Measurements from ENCODE around the gene ATG14.
"Not testable (repeated sequence)": the region's sequence is repeated elsewhere in the genome, so short reads cannot be mapped to it uniquely, and the experiment has no call there.

The ATG14 gene

GRCh38 chr14:55350461-55350860, 61.2 kb downstream of the ATG14 start:
- DNase-seq (ENCODE audit: low read depth), result no peak

- no peak for DNase-seq (ENCODE audit: low read depth)
Observed at GRCh38 chr14:55349565-55349964, 62.1 kb downstream of the ATG14 start.

GRCh38 chr14:55348766-55349453, 62.7 kb downstream of the ATG14 start:
- DNase-seq (ENCODE audit: low read depth), result no peak

- DNase-seq (ENCODE audit: low read depth), result no peak
Observed at GRCh38 chr14:55347748-55348147, 63.9 kb downstream of the ATG14 start.

GRCh38 chr14:55347040-55347439, 64.6 kb downstream of the ATG14 start:
- DNase-seq (ENCODE audit: low read depth), result no peak

- DNase-seq (ENCODE audit: low read depth), result not testable (repeated sequence)
Observed at GRCh38 chr14:55344582-55345163, 67.0 kb downstream of the ATG14 start.

GRCh38 chr14:55341781-55342180, 69.8 kb downstream of the ATG14 start:
- no peak for DNase-seq (ENCODE audit: low read depth)

GRCh38 chr14:55340482-55340881, 71.1 kb downstream of the ATG14 start:
- no peak for DNase-seq (ENCODE audit: low read depth)

- DNase-seq (ENCODE audit: low read depth), result no peak
Observed at GRCh38 chr14:55339770-55340169, 71.9 kb downstream of the ATG14 start.

- DNase-seq (ENCODE audit: low read depth), result no peak
Observed at GRCh38 chr14:55336691-55337090, 74.9 kb downstream of the ATG14 start.

- no peak for DNase-seq (ENCODE audit: low read depth)
Observed at GRCh38 chr14:55336162-55336561, 75.5 kb downstream of the ATG14 start.

GRCh38 chr14:55333711-55334485, 77.7 kb downstream of the ATG14 start:
- no peak for DNase-seq (ENCODE audit: low read depth)

GRCh38 chr14:55332654-55333570, 78.7 kb downstream of the ATG14 start:
- DNase-seq (ENCODE audit: low read depth), result no peak

- no peak for DNase-seq (ENCODE audit: low read depth)
Observed at GRCh38 chr14:55329999-55330710, 81.5 kb downstream of the ATG14 start.

- no peak for DNase-seq (ENCODE audit: low read depth)
Observed at GRCh38 chr14:55328317-55328716, 83.3 kb downstream of the ATG14 start.

- no peak for DNase-seq (ENCODE audit: low read depth)
Observed at GRCh38 chr14:55327179-55327578, 84.5 kb downstream of the ATG14 start.

- no peak for DNase-seq (ENCODE audit: low read depth)
Observed at GRCh38 chr14:55324812-55325211, 86.8 kb downstream of the ATG14 start.

- DNase-seq (ENCODE audit: low read depth), result no peak
Observed at GRCh38 chr14:55323910-55324309, 87.7 kb downstream of the ATG14 start.

- DNase-seq (ENCODE audit: low read depth), result no peak
Observed at GRCh38 chr14:55318694-55319093, 92.9 kb downstream of the ATG14 start.

GRCh38 chr14:55317542-55318306, 93.9 kb downstream of the ATG14 start:
- DNase-seq (ENCODE audit: low read depth), result no peak

GRCh38 chr14:55316564-55316963, 95.1 kb downstream of the ATG14 start:
- no peak for DNase-seq (ENCODE audit: low read depth)

Measured in GM04504 (cell line).